H1 (cell line): ENCODE results near the gene VMP1. TPM values are rescaled to one million over a fixed set of nuclear protein-coding genes. Genes with fewer than 3 reads are reported as not detected.

Experiments
- ATF2 ChIP-seq: IDR thresholded peaks from 2 replicates; pipeline ENCODE4 v1.6.1; 2012; ENCODE audit warnings: low read length, inconsistent platforms
- CBX8 ChIP-seq: fragments of 300-800, 300-1000 bp; sonication (generic); IDR thresholded peaks from 2 replicates; pipeline ENCODE4 v1.7.1; 2016; ENCODE audit warnings: low read depth, low read length, borderline replicate concordance
- CHD7 ChIP-seq: fragments of 300-600 bp; sonication (generic); IDR thresholded peaks from 2 replicates; pipeline ENCODE4 v1.7.1; 2012; ENCODE audit warnings: low read length, moderate library complexity, mild to moderate bottlenecking, inconsistent platforms; ENCODE audit not compliant: insufficient replicate concordance
- CTBP2 ChIP-seq: IDR thresholded peaks from 2 replicates; pipeline ENCODE4 v1.7.0; 2011; ENCODE audit warnings: borderline replicate concordance, mild to moderate bottlenecking, moderate library complexity, mixed read lengths, low read length; ENCODE audit not compliant: insufficient read depth, insufficient read length
- CTCF ChIP-seq, 3 experiments: IDR thresholded peaks; 1 replicate in 2 of 3; 2 replicates in 1 of 3; pipeline versions ENCODE4 v1.5.1 to v1.6.1; 2011; ENCODE audit warnings: low read length in 3 of 3, mild to moderate bottlenecking in 3 of 3, inconsistent platforms in 2 of 3, low read depth in 1 of 3, moderate library complexity in 1 of 3; ENCODE audit not compliant: insufficient read depth in 1 of 3; ENCODE audit errors: control extremely low read depth in 1 of 3
- polyA plus RNA-seq, 7 experiments: library from polyadenylated mRNA; depleted of rRNA in 3 of 7; stranded (reverse) in 5 of 7; unstranded in 2 of 7; fragments of >200 nt in 5 of 7; fragments of 200-250 nt in 2 of 7; gene quantifications; 1 replicate in 5 of 7; 2 replicates in 1 of 7; 4 replicates in 1 of 7; pipeline versions ENCODE4 v1.2.1 to v1.2.3, GENCODE V29; 2011 to 2013; ENCODE audit warnings: missing spikeins in 2 of 7, mixed read lengths in 2 of 7
- total RNA-seq: library from RNA; stranded (reverse); fragmentation: NEBNext Ultra II Directional; extraction: Animal tissue kit (Norgen Biotek cat#: 25700); gene quantifications from 2 replicates; pipeline ENCODE4 v1.2.1, GENCODE V29; 2021

VMP1 gene
- total and polyA plus RNA-seq, 2 of the 8 experiments (the other 6 are each of a cell fraction or from before 2014, with no cell fraction given): 45.0 to 92.7 TPM

GRCh38 chr17:59711936-59712335 is 4.5 kb downstream of the VMP1 start (continued):
- TF ChIP-seq ATF2 (no peak), CHD7 (no peak), CBX8 (no peak), CTBP2 (no peak), CTCF (IDR thresholded peaks at IDR 0.05; ENCODE audit: control extremely low read depth in 1 of 3, insufficient read depth in 1 of 3, low read depth in 1 of 3, low read length in 3 of 3) (no peak)
